Measurements from ENCODE around the gene C16orf54.
"Not testable (repeated sequence)": the region's sequence is repeated elsewhere in the genome, so short reads cannot be mapped to it uniquely, and the experiment has no call there.

C16orf54 gene

DNA sequence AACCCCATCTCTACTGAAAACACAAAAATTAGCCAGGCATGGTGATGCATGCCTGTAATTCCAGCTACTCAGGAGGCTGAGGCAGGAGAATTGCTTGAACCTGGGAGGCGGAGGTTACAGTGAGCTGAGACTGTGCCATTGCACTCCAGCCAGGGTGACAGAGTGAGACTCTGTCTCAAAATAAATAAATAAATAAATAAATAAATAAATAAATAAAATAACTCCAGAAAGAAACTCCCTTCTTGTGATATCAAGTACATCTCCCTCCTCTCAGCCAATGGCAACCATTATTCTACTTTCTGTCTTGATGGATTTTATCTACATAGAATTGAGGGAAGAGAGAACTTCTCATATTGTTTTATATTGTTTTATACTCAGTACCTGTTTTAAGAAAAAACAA lies 38.6 kb downstream of the C16orf54 start:
- not testable (repeated sequence) for DNase-seq (ENCODE audit: low spot score)

DNA sequence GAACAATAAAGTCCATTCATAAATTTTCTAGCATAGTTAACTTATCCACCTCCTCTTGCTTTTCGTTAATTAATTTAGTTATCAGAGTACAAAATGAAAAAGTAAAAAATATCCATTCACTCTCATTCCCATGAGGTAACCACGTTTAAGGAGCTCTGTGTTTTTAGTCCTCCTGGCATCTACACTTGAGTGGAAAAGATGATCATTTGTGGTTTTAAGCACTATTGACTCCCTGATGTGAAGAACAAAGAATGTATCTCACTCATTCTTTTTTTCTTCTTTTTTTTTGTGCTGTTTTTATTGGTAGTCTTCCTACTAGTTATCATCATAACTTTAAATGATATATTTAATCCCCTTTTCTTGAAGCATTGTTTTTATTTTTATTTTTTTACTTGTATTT lies 40.8 kb downstream of the C16orf54 start:
- no peak for DNase-seq (ENCODE audit: low spot score)

DNA sequence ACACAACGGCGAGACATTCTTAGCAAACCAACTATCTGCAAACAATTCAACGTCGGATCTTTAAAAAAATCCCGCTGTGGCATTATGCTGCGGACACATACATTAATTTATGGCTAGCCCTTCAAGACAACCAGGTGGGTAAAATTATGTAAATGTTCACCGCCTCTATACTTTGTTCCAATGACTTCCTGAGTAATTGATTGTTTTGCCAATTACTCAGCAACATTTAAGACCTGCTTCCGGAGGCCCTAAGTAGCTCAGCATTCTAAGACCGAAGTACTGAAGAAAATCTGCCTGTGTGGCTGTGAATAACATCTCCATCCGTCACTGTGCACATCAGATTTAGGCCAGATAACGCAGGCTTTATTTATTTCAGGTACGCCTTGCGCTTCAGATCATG lies 43.5 kb downstream of the C16orf54 start:
- DNase-seq (ENCODE audit: low spot score), result no peak

DNA sequence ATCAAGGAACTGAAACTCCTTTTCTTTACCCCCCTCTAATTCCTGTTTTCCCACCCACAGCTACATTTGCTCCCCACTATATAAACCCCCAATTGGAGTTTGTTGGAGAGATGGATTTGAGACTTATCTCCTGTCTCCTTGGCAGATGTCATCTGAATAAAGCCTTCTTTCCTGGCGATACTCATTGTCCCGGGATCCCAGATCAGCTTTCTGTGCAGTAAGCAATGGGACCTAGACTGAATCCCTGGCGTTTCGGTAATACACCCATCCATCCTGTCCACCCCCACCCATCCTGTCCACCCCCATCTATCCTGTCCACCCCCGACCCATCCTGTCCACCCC lies 44.6 kb downstream of the C16orf54 start:
- DNase-seq (ENCODE audit: low spot score), result no peak

DNA sequence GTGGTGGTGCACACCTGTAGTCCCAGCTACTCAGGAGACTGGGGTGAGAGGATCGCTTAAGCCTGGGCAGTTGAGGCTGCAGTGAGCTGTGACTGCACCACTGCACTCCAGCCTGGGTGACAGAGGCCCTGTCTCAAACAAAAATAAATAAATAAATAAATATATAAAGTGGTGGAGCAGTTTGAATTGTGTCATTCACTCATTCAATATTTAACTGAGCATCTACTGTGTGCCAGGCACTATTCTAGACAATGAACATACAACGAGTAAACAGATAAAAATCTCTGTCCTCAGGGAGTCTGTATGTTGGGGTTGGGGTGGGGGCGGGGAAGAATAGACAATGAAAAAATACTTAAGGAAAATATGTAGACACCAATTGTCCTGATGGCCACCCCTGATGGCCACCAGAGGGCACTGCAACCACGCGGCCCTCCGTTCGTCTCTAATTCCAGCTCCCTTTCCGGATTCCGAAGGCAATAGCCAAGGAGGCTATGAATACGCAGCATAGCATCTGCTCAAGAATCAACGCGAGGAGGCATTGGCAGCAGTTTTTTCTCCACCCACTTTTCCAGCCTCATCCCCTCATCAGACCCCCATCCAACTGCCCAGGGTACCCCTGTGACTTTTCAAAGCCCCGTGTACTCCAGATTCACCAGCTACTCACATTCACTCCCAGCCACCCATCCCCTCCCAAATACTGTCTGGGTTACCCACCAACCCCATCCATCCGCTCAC lies 45.4 kb downstream of the C16orf54 start:
- peak; percentile 96 for DNase-seq (ENCODE audit: low spot score)

DNA sequence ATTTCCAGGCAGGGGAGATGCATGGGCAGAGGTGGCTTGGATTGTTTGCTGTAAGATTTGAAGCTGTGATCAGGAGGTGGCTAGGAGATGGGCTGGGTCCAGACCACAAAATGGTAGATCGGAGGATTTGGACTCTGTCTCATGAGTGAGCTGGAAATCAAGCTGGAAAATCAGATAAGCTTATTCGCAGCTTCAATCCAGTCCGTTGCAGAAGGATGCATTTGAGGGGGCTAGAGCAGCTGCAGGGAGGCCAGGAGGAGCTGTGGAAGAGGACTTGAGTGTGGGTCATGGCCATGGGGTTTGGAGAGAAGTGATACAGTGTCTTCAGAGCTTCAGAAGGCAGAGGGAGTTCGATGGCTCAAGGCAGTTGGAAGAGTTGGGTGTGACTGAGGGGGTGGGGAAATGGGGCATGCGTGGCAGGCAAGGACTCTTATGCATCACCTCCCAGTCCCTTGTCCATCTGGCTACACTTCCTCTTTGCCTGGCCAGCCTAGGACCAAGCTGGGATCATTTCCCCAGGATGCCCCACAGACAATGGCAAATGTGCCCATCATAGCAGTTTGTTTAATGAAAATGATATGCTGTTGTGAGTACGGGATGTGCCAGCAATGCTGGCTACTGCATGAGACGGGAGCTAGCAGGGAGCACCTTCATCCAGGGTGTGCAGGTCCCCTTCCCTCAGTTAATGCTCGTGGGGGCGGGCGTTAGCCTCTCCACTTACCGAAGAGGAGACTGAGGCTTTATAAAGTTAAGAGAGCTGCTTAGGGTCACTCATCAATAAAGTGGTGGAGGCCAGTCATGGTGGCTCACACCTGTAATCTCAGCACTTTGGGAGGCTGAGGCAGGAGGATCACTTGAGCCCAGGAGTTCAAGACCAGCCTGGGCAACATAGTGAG lies 46.2 kb downstream of the C16orf54 start:
- no peak for DNase-seq (ENCODE audit: low spot score)

DNA sequence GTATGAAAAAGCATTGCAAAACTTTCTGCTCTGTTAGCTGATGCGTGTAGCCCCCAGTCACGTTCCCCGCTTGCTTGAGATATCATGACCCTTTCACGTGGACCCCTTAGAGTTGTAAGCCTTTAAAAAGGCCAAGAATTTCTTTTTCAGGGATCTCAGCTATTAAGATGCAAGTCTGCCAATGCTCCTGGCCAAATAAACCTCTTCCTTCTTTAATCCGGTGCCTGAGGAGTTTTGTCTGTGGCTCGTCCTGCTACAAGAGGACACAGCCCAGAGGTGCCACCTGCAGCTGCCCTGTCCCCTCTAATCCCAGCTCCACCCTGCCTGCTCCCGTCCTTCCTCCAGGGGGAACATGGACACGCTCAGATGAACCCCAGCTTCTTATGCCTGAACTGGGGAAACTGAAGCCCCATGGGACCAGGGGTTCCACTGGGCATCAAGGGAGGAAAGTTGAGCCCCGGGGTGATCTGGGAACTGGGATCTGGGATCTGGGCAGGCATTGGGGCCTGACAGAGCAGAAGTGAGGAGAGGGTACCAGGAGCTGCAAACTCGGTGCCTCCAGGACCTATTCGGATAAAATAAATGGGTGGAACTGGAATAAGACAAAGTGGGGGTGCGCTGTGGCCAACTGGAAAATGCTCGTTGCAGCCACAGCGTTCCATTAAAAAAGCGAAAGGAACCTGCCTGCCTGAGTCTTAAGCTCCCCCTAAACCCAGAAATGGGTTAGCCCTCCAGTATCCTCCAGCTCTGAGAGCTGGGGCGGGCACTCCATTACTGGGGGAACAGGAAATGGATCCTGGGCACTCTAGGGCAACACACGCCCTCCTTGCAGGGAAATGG lies 47.1 kb downstream of the C16orf54 start:
- no peak for DNase-seq (ENCODE audit: low spot score)

DNA sequence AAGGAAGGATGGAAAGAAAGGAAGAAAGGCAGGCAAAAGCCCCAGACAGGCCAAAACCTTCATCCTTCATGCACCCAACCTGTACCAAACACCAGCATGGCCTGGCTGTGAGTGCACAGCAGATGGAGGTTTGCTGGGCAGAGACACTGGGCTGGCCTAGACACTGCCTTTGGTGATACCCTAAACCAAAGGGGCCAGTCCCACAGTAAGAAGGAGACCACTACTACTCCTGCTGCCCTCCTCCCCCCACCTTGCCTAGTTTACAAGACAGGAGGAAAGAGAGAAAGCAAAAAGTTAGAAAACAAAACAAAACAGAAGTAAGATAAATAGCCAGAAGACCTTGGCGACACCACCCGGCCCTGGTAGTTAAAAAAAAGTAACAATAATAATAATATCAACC lies 47.7 kb downstream of the C16orf54 start:
- DNase-seq (ENCODE audit: low spot score), result no peak

DNA sequence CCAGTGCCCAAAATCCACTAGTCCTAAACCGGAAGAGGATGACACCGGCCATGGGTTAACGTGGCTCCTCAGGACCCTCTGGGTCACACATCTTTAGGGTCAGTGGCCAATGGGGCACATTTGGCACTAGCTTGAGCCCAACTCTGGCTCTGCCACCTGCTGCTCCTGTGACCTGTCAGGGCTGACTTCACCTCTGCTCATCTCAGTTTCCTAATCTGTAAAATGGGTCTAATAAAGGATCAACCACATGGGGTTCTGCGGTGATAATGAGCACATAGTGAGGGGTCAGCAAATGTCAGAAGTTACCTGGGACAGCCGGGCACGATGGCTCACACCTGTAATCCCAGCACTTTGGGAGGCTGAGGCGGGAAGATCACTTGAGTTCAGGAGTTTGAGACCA lies 48.4 kb downstream of the C16orf54 start:
- DNase-seq (ENCODE audit: low spot score), result no peak

DNA sequence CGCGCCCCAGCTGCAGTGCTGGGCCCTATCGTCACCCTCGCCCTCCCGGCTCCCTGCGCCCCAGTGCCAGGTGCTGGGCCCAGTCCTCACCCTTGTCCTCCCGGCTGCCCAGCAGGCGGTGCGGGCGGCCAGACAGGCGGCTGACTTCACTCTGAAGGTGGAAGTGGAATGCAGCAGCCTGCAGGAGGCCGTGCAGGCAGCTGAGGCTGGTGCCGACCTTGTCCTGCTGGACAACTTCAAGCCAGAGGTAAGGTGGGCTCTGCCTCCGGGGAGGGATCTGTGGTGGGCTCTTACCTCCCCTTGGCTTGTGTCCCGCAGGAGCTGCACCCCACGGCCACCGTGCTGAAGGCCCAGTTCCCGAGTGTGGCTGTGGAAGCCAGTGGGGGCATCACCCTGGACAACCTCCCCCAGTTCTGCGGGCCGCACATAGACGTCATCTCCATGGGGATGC lies 48.9 kb downstream of the C16orf54 start:
- DNase-seq (ENCODE audit: low spot score), result no peak

DNA sequence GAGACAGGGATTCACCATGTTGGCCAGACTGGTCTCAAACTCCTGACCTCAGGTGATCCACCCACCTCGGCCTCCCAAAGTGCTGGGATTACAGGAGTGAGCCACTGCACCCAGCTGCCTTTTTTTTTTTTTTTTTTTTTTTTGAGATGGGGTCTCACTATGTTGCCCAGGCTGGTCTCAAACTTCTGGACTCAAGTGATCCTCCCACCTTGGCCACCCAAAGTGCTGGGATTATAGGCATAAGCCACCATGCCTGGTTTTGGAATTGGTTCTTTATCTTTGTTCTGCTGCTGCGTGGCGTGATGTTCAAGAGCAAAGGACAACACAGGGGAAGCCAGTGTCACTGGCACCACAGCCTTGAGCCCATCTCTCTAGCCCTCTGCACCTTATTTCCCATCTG lies 50.1 kb downstream of the C16orf54 start:
- not testable (repeated sequence) for DNase-seq (ENCODE audit: low spot score)

DNA sequence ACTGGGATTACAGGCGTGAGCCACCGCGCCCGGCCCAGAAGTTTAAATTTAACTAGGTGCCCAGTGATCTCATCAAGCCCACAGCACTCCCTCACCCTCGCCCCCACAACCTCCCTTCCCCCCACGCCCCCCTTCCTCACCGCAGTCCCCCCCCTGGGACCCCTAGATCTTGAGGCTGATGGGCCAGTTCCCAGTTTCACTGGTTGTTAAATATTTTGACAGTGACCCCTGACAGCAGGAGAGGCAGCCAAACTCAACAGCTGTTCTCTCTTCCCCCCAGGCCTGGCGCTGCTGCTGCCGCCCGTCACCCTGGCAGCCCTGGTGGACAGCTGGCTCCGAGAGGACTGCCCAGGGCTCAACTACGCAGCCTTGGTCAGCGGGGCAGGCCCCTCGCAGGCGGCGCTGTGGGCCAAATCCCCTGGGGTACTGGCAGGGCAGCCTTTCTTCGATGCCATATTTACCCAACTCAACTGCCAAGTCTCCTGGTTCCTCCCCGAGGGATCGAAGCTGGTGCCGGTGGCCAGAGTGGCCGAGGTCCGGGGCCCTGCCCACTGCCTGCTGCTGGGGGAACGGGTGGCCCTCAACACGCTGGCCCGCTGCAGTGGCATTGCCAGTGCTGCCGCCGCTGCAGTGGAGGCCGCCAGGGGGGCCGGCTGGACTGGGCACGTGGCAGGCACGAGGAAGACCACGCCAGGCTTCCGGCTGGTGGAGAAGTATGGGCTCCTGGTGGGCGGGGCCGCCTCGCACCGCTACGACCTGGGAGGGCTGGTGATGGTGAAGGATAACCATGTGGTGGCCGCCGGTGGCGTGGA lies 51.2 kb downstream of the C16orf54 start:
- DNase-seq (ENCODE audit: low spot score), result no peak

DNA sequence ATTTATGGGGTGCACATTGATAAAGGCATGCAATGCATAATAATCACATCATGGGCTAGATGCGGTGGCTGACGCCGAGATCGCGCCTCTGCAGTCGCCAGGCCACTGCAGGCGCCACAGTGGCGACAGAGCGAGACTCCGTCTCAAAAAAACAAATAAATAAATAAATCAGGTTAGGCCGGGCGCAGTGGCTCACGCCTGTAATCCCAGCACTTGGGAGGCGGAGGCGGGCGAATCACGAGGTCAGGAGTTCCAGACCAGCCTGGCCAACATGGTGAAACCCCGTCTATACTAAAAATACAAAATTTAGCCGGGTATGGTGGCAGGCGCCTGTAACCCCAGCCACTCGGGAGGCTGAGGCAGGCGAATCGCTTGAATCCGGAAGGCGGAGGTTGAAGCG lies 53.2 kb downstream of the C16orf54 start:
- not testable (repeated sequence) for DNase-seq (ENCODE audit: low spot score)

Measured in AG20443 (cell line).